ENCODE results near the gene INO80E. TPM values are rescaled to one million over a fixed set of nuclear protein-coding genes. Genes with fewer than 3 reads are reported as not detected.

Gene INO80E
- polyA plus RNA-seq, 1 of the 3 experiments (the other 2 are of a cell fraction): 46.6 TPM

DNA sequence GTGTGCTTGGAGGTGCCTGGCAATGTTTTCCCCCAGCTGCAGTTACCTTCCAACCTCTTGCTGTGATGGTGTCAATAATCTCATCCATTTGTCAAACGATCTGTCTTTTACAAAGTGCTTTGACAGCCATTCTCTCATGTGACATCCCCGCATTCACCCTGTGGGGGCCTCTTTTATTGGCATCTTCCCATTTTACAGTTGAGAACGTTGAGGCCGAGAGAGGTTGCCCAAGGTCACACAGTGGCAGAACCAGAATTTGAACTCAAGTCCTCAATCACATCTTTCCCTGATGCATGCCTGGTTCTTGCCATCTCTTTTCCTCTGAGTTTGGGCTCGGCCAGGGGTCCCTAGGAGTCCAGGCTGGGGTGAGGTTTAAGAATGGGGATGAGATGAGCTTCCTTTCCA is 20.9 kb upstream of the INO80E start:
- H3K36me3 ChIP-seq (replicated peaks in 1 of 2; ENCODE audit: control insufficient read depth in 1 of 2, insufficient read depth in 2 of 2, low read length in 1 of 2): peaks cover 14 to 37% of the 10 kb centered on the region in 2 experiments
- peaks cover 11% of the 10 kb centered on the region for H3F3A ChIP-seq (replicated peaks; ENCODE audit: insufficient read depth)
- no peaks in the 10 kb centered on the region for H3K9me2 ChIP-seq
- POLR2A ChIA-PET: interaction anchor here (1.9 kb wide), 1 partner anchor 11 kb away, joined by 7 read pairs; no protein-coding TSS in a partner anchor
- 66% methylated on average over 4 of the region's 5 CpGs for WGBS (ENCODE audit: low lambda C conversion rate)
- H3K9ac ChIP-seq: peak overlapping the region; percentile 82
- peaks cover 38% of the 10 kb centered on the region for H4K20me1 ChIP-seq (ENCODE audit: insufficient read depth)
- no peaks in the 10 kb centered on the region for H3K9me3 ChIP-seq
- H3K4me2 ChIP-seq: peak overlapping the region; percentile 99
- CTCF ChIA-PET: interaction anchor here (0.8 to 8.2 kb wide), 6 partner anchors 12 to 129 kb away, joined by 3 to 41 read pairs (median 4); partner anchors contain the start of gene TMEM219
- no peak for DNase-seq
- no peak overlapping the region for H3K27ac ChIP-seq (ENCODE audit: low read depth in 2 of 2, low read length in 1 of 2)
- H3K4me3 ChIP-seq (ENCODE audit: low read depth in 2 of 2, low read length in 1 of 2): peak overlapping the region; percentile 87 to 91
- TF ChIP-seq, protein P1, sequence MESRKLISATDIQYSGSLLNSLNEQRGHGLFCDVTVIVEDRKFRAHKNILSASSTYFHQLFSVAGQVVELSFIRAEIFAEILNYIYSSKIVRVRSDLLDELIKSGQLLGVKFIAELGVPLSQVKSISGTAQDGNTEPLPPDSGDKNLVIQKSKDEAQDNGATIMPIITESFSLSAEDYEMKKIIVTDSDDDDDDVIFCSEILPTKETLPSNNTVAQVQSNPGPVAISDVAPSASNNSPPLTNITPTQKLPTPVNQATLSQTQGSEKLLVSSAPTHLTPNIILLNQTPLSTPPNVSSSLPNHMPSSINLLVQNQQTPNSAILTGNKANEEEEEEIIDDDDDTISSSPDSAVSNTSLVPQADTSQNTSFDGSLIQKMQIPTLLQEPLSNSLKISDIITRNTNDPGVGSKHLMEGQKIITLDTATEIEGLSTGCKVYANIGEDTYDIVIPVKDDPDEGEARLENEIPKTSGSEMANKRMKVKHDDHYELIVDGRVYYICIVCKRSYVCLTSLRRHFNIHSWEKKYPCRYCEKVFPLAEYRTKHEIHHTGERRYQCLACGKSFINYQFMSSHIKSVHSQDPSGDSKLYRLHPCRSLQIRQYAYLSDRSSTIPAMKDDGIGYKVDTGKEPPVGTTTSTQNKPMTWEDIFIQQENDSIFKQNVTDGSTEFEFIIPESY (IDR thresholded peaks at IDR 0.05; ENCODE audit: borderline replicate concordance, low read depth): no peak
- no peak for TF ChIP-seq EP300 (IDR thresholded peaks at IDR 0.05; ENCODE audit: borderline replicate concordance in 1 of 2, low read depth in 1 of 2, low read length in 1 of 2)
- TF ChIP-seq GABPA (IDR thresholded peaks at IDR 0.05; ENCODE audit: low read depth): no peak
- no peak for TF ChIP-seq TEAD4 (IDR thresholded peaks at IDR 0.05; ENCODE audit: borderline replicate concordance, insufficient read depth)
- TF ChIP-seq EZH2phosphoT487 (IDR thresholded peaks at IDR 0.05; ENCODE audit: borderline replicate concordance, low read depth): no peak
- no peak for TF ChIP-seq SMC3 (IDR thresholded peaks at IDR 0.05; ENCODE audit: low read depth, low read length)
- TF ChIP-seq TAF1 (IDR thresholded peaks at IDR 0.05; ENCODE audit: borderline replicate concordance, low read depth, low read length): no peak
- no peak for TF ChIP-seq MEF2A (IDR thresholded peaks at IDR 0.05; ENCODE audit: borderline replicate concordance, low read depth)
- no peak for TF ChIP-seq GATA2 (CRISPR knock-in tag; IDR thresholded peaks at IDR 0.05)
- TF ChIP-seq MXI1 (IDR thresholded peaks at IDR 0.05; ENCODE audit: low read depth, low read length): no peak
- TF ChIP-seq, protein P2, sequence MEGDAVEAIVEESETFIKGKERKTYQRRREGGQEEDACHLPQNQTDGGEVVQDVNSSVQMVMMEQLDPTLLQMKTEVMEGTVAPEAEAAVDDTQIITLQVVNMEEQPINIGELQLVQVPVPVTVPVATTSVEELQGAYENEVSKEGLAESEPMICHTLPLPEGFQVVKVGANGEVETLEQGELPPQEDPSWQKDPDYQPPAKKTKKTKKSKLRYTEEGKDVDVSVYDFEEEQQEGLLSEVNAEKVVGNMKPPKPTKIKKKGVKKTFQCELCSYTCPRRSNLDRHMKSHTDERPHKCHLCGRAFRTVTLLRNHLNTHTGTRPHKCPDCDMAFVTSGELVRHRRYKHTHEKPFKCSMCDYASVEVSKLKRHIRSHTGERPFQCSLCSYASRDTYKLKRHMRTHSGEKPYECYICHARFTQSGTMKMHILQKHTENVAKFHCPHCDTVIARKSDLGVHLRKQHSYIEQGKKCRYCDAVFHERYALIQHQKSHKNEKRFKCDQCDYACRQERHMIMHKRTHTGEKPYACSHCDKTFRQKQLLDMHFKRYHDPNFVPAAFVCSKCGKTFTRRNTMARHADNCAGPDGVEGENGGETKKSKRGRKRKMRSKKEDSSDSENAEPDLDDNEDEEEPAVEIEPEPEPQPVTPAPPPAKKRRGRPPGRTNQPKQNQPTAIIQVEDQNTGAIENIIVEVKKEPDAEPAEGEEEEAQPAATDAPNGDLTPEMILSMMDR (IDR thresholded peaks at IDR 0.05): no peak
- TF ChIP-seq TCF12 (IDR thresholded peaks at IDR 0.05): no peak
- TF ChIP-seq SIN3A (IDR thresholded peaks at IDR 0.05; ENCODE audit: borderline replicate concordance, low read depth, low read length): no peak
- TF ChIP-seq NFIC (IDR thresholded peaks at IDR 0.05; ENCODE audit: borderline replicate concordance): no peak
- no peak for TF ChIP-seq IRF3 (IDR thresholded peaks at IDR 0.05; ENCODE audit: low read depth, low read length)
- no peak for TF ChIP-seq MAX (IDR thresholded peaks at IDR 0.05; ENCODE audit: low read depth)
- no peak for TF ChIP-seq PBX3 (IDR thresholded peaks at IDR 0.05)
- H3K4me1 ChIP-seq (ENCODE audit: control insufficient read depth in 1 of 2, insufficient read depth in 2 of 2, low read depth in 1 of 2, low read length in 1 of 2): peaks cover 20 to 25% of the 10 kb centered on the region in 2 experiments; a peak in 3 of 4 replicates
- no peak overlapping the region for H2AFZ ChIP-seq (ENCODE audit: low read depth)
- no peaks in the 10 kb centered on the region for H3K27me3 ChIP-seq (ENCODE audit: insufficient read depth)
- H3K79me2 ChIP-seq (ENCODE audit: insufficient read depth): peaks cover 46% of the 10 kb centered on the region

Measured in SK-N-SH (cell line).